A673 (cell line): ENCODE results near the gene RMRP. TPM values are rescaled to one million over a fixed set of nuclear protein-coding genes. Genes with fewer than 3 reads are reported as not detected.

Experiments
- BruUV-seq: library from RNA; stranded (reverse); fragments of 400-500 nt; replicated peaks from 2 replicates; lab custom pipeline; 2021; lab: Mats Ljungman, UMichigan
- CTCF ChIA-PET: fragments of 300-600 bp; sonication (Branson Sonifier 250); formaldehyde crosslinking; loops from one replicate; lab custom pipeline; 2022; ENCODE audit warnings: antibody characterized with exemption; lab: Charles Lee
- POLR2A ChIA-PET: fragments of 300-600 bp; sonication (Branson Sonifier 250); formaldehyde crosslinking; loops from one replicate; lab custom pipeline; 2022; ENCODE audit warnings: antibody characterized with exemption; ENCODE audit not compliant: low non-redundant PET; lab: Charles Lee
- DNase-seq: peaks from one replicate; pipeline ENCODE4 v3.0.0-alpha.2; 2015; ENCODE audit warnings: low spot score
- H3K27ac ChIP-seq: fragments of 200-600 bp; sonication (generic); 2 replicates; pipeline ENCODE4 v1.5.1; 2016; ENCODE audit warnings: mixed run types, low read depth, mild to moderate bottlenecking, mixed read lengths, antibody characterized with exemption, low read length; ENCODE audit not compliant: poor library complexity, severe bottlenecking
- H3K27me3 ChIP-seq: fragments of 200-600 bp; sonication (generic); replicated peaks from 2 replicates; pipeline ENCODE4 v1.6.1; 2017; ENCODE audit warnings: mixed run types, low read depth, mild to moderate bottlenecking, mixed read lengths, antibody characterized with exemption, low read length; ENCODE audit not compliant: insufficient read depth, poor library complexity
- H3K36me3 ChIP-seq: fragments of 200-600 bp; sonication (generic); 2 replicates; pipeline ENCODE4 v1.6.1; 2016; ENCODE audit warnings: mixed run types, mild to moderate bottlenecking, mixed read lengths, antibody characterized with exemption, low read length; ENCODE audit not compliant: insufficient read depth, poor library complexity, severe bottlenecking
- H3K4me1 ChIP-seq: fragments of 200-600 bp; sonication (generic); 2 replicates; pipeline ENCODE4 v1.6.1; 2017; ENCODE audit warnings: mixed run types, mild to moderate bottlenecking, mixed read lengths, antibody characterized with exemption, low read length; ENCODE audit not compliant: insufficient read depth, poor library complexity, severe bottlenecking
- H3K4me3 ChIP-seq: fragments of 200-600 bp; sonication (generic); 2 replicates; pipeline ENCODE4 v1.5.1; 2016; ENCODE audit warnings: low read depth, mixed run types, mild to moderate bottlenecking, mixed read lengths, low read length; ENCODE audit not compliant: poor library complexity, severe bottlenecking
- H3K9me3 ChIP-seq: fragments of 200-600 bp; sonication (generic); 2 replicates; pipeline ENCODE4 v1.6.1; 2016; ENCODE audit warnings: mixed run types, low read depth, mild to moderate bottlenecking, mixed read lengths, antibody characterized with exemption, low read length; ENCODE audit not compliant: poor library complexity, severe bottlenecking
- EZH2 ChIP-seq: fragments of 200-600 bp; sonication (generic); IDR thresholded peaks from 2 replicates; pipeline ENCODE4 v1.6.1; 2017; ENCODE audit warnings: borderline replicate concordance, low read depth, mild to moderate bottlenecking, mixed read lengths, antibody characterized with exemption, low read length; ENCODE audit not compliant: poor library complexity, severe bottlenecking
- intact Hi-C: fragments of 100-400 bp; cut with micrococcal nuclease; formaldehyde crosslinking; loops from one replicate; pipeline ENCODE4 v1.10.0; 2022; ENCODE audit not compliant: unreplicated experiment
- total RNA-seq: library from RNA; stranded (reverse); gene quantifications from 2 replicates; pipeline ENCODE4 v1.2.3, GENCODE V29; 2021
- TF ChIP-seq, protein P1 (sequence below): fragments of 300-800, 200-600 bp; sonication (generic); conservative IDR thresholded peaks from 2 replicates; pipeline ENCODE4 v1.5.1; 2017; ENCODE audit warnings: low read depth, mild to moderate bottlenecking, antibody characterized with exemption, low read length, moderate library complexity, mixed read lengths

The RMRP gene
- total RNA-seq, 1 experiment from 2014 or later: 13,531 TPM

DNA sequence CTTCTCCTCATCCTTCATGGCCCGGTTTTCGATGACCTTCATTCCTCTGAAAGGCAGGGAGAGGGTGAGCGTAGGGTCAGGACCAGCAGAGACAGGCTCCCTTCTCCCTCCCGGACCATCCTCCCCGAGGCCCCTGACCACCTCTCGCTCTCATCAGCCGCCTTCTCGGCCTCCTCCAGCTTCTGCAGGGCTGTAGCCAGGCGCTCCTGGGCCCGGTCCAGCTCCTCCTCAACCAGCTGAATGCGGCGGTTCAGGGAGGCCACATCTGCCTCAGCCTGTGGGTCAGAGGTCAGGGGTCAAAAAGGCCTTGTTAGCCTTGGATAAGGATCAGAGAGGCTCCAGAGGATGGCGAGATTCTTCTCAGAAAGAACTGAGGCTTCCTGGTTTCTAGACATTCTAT is 27.7 kb upstream of the RMRP start:
- intact Hi-C loops: no loop called here
- no peak overlapping the region for H3K27ac ChIP-seq

DNA sequence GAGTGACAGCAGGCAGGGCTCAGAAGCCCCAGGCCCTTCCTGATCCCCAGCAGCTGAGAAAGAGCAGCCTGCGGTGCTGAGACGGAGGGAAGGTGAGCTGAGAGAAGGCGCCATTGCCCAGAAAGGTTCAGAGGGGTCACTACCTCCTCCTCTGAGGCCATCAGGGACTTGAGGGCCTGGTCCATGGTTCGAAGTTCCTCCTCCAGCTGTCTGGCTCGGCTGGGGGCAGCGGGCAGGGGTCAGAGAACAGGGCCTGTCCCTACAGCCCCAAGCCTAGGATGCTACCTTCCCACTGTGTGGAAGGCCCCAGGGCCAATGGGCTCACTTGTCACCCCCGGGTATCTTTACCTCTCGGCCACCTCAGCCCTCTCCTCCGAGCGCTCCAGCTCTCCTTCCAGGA is 27.1 kb upstream of the RMRP start:
- peaks cover 5% of the 10 kb centered on the region for H3K36me3 ChIP-seq
- no peak overlapping the region for H3K27ac ChIP-seq
- no peaks in the 10 kb centered on the region for H3K27me3 ChIP-seq
- ChIA-PET CTCF (interaction anchor here (1.0 kb wide), 1 partner anchor 12 kb away, joined by 3 read pairs; no protein-coding TSS in a partner anchor), POLR2A (no interaction called here)
- no peaks in the 10 kb centered on the region for H3K9me3 ChIP-seq
- intact Hi-C loops: no loop called here
- H3K4me1 ChIP-seq: peaks cover 20% of the 10 kb centered on the region
- no peak overlapping the region for H3K4me3 ChIP-seq
- BruUV-seq: no TSS peak
- TF ChIP-seq, protein P1, sequence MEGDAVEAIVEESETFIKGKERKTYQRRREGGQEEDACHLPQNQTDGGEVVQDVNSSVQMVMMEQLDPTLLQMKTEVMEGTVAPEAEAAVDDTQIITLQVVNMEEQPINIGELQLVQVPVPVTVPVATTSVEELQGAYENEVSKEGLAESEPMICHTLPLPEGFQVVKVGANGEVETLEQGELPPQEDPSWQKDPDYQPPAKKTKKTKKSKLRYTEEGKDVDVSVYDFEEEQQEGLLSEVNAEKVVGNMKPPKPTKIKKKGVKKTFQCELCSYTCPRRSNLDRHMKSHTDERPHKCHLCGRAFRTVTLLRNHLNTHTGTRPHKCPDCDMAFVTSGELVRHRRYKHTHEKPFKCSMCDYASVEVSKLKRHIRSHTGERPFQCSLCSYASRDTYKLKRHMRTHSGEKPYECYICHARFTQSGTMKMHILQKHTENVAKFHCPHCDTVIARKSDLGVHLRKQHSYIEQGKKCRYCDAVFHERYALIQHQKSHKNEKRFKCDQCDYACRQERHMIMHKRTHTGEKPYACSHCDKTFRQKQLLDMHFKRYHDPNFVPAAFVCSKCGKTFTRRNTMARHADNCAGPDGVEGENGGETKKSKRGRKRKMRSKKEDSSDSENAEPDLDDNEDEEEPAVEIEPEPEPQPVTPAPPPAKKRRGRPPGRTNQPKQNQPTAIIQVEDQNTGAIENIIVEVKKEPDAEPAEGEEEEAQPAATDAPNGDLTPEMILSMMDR: no peak
- TF ChIP-seq EZH2: no peak
- DNase-seq: no peak

More for the DNA sequence above, 27.7 kb upstream of the RMRP start:
- no peaks in the 10 kb centered on the region for H3K9me3 ChIP-seq
- no peak for TF ChIP-seq EZH2
- TF ChIP-seq, protein P1: no peak
- no peaks in the 10 kb centered on the region for H3K27me3 ChIP-seq
- no peak overlapping the region for H3K4me3 ChIP-seq
- peaks cover 25% of the 10 kb centered on the region for H3K4me1 ChIP-seq
- DNase-seq: no peak
- CTCF ChIA-PET: no interaction called here
- peaks cover 5% of the 10 kb centered on the region for H3K36me3 ChIP-seq
- POLR2A ChIA-PET: no interaction called here
- no TSS peak for BruUV-seq

DNA sequence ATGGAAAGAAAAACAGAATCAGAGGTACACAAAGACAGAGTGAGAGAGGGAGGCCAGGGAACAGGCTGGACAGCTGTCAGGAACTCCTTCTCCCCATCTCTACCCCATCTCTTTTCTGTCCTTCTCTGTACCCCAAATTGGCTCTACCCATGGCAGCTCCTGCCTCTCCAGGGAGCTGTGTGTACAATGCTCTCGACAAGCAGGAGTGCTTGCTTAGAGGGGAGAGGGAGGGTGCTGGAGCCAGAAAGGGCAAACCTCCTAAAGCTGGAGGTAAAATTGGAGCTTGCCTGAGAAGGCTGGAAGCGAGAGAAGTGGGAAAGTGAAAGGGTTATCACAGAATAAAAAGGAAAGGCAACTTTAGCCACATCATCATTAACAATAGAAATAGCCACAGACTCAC is 25.5 kb upstream of the RMRP start:
- DNase-seq: no peak
- peaks cover 4% of the 10 kb centered on the region for H3K4me1 ChIP-seq
- intact Hi-C loops: no loop called here
- H3K4me3 ChIP-seq: no peak overlapping the region
- H3K9me3 ChIP-seq: no peaks in the 10 kb centered on the region
- BruUV-seq: no TSS peak
- ChIA-PET CTCF (no interaction called here), POLR2A (no interaction called here)
- peaks cover 5% of the 10 kb centered on the region for H3K36me3 ChIP-seq
- TF ChIP-seq, protein P1: no peak
- TF ChIP-seq EZH2: no peak
- H3K27ac ChIP-seq: no peak overlapping the region
- H3K27me3 ChIP-seq: no peaks in the 10 kb centered on the region
